ENCODE measurements around the gene RPL3.

DNA sequence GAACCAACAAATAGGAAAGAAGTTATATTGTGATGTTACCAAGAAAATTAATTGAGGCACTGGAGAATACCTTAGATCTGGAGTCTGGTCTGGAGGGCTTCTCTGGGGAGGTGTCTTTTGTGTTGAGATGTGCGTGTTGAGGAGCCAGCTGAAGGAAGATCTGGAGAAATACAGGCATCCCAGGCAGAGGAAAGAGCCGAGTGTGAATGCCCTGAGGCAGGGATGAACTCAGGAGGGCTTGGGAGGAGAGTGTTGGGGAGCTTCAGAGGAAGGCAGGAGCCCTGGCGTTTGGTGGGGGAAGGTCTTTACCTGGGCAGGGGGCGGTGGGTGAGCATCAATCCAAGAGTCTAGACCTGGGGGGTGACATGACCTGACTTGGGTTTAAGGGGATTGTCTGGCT, 43.5 kb upstream of the RPL3 start:
- TF ChIP-seq, protein P1, sequence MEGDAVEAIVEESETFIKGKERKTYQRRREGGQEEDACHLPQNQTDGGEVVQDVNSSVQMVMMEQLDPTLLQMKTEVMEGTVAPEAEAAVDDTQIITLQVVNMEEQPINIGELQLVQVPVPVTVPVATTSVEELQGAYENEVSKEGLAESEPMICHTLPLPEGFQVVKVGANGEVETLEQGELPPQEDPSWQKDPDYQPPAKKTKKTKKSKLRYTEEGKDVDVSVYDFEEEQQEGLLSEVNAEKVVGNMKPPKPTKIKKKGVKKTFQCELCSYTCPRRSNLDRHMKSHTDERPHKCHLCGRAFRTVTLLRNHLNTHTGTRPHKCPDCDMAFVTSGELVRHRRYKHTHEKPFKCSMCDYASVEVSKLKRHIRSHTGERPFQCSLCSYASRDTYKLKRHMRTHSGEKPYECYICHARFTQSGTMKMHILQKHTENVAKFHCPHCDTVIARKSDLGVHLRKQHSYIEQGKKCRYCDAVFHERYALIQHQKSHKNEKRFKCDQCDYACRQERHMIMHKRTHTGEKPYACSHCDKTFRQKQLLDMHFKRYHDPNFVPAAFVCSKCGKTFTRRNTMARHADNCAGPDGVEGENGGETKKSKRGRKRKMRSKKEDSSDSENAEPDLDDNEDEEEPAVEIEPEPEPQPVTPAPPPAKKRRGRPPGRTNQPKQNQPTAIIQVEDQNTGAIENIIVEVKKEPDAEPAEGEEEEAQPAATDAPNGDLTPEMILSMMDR (conservative IDR thresholded peaks at IDR 0.05) = no peak
- no peak for TF ChIP-seq EZH2 (IDR thresholded peaks at IDR 0.05; ENCODE audit: low read depth)
